ENCODE measurements around the gene ANKRD60. TPM values are rescaled to one million over a fixed set of nuclear protein-coding genes. Genes with fewer than 3 reads are reported as not detected.

Gene ANKRD60
- total RNA-seq, 2 experiments from 2014 or later = not detected

- Histone ChIP-seq H3K9me3 (ENCODE audit: low read length) (no peaks in the 10 kb centered on the region), H3K27ac (ENCODE audit: low read depth, low read length, poor library complexity, severe bottlenecking) (no peak overlapping the region), H3K4me1 (ENCODE audit: insufficient read depth, low read length, poor library complexity, severe bottlenecking) (peaks cover 4% of the 10 kb centered on the region), H3K79me2 (ENCODE audit: insufficient read depth, low read depth, low read length) (no peaks in the 10 kb centered on the region), H3K4me2 (ENCODE audit: low read length) (no peak overlapping the region), H2AFZ (ENCODE audit: low read length) (no peak overlapping the region), H3K4me3 (ENCODE audit: low read depth, low read length, poor library complexity, severe bottlenecking) (no peak overlapping the region), H3K9me2 (ENCODE audit: insufficient read depth, low read length) (no peaks in the 10 kb centered on the region), H4K20me1 (ENCODE audit: insufficient read depth, low read length) (no peaks in the 10 kb centered on the region), H3K36me3 (ENCODE audit: insufficient read depth, low read length) (no peaks in the 10 kb centered on the region)
- POLR2A ChIA-PET = no interaction called here
- CTCF ChIA-PET (ENCODE audit: unreplicated experiment) = no interaction called here
- no TSS peak for BruUV-seq (replicated peaks)
- TF ChIP-seq CTCF (conservative IDR thresholded peaks at IDR 0.05; ENCODE audit: low read length) (no peak), EZH2phosphoT487 (IDR thresholded peaks at IDR 0.05; ENCODE audit: borderline replicate concordance, low read depth, low read length) (no peak)
- intact Hi-C loops (cut with micrococcal nuclease; ENCODE audit: unreplicated experiment) = loop anchor here (5.0 kb wide), 1 partner anchor 524 kb away; no protein-coding TSS in a partner anchor
- DNase-seq (ENCODE audit: low spot score) = no peak
Measured at GRCh38 chr20:58175836-58176235, 52.6 kb downstream of the ANKRD60 start.

DNA sequence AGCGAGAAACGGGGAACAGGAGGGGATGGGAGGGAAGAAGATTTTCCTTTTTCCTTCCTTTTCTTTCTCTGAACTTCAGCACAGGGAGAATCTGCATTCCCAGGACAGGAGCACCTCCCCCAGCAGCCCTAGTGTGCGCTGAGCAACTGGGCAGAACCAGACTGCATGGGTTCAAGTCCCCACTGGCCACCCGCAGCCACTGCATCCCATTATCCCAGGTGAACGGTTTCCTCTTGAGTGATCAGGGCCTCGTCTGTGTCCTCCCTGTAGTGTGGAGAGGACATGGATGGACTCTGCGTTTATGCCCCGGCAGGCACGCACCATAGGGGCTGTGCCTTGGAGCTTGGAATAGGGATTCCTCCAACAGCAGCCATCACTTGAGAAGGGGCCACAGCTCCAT lies 53.0 kb downstream of the ANKRD60 start:
- H3K27ac ChIP-seq (ENCODE audit: low read depth, low read length, poor library complexity, severe bottlenecking) = no peak overlapping the region
- POLR2A ChIA-PET = no interaction called here
- no peak overlapping the region for H2AFZ ChIP-seq (ENCODE audit: low read length)
- intact Hi-C loops (cut with micrococcal nuclease; ENCODE audit: unreplicated experiment) = loop anchor here (5.0 kb wide), 1 partner anchor 523 kb away; no protein-coding TSS in a partner anchor
- DNase-seq (ENCODE audit: low spot score) = no peak
- H3K4me3 ChIP-seq (ENCODE audit: low read depth, low read length, poor library complexity, severe bottlenecking) = no peak overlapping the region
- no peak overlapping the region for H3K4me2 ChIP-seq (ENCODE audit: low read length)
- H4K20me1 ChIP-seq (ENCODE audit: insufficient read depth, low read length) = no peaks in the 10 kb centered on the region
- CTCF ChIA-PET (ENCODE audit: unreplicated experiment) = no interaction called here
- H3K79me2 ChIP-seq (ENCODE audit: insufficient read depth, low read depth, low read length) = no peaks in the 10 kb centered on the region
- peaks cover 4% of the 10 kb centered on the region for H3K4me1 ChIP-seq (ENCODE audit: insufficient read depth, low read length, poor library complexity, severe bottlenecking)
- no peaks in the 10 kb centered on the region for H3K36me3 ChIP-seq (ENCODE audit: insufficient read depth, low read length)
- no peaks in the 10 kb centered on the region for H3K9me2 ChIP-seq (ENCODE audit: insufficient read depth, low read length)
- TF ChIP-seq CTCF (conservative IDR thresholded peaks at IDR 0.05; ENCODE audit: low read length) (no peak), EZH2phosphoT487 (IDR thresholded peaks at IDR 0.05; ENCODE audit: borderline replicate concordance, low read depth, low read length) (no peak)
- no TSS peak for BruUV-seq (replicated peaks)
- H3K9me3 ChIP-seq (ENCODE audit: low read length) = no peaks in the 10 kb centered on the region

DNA sequence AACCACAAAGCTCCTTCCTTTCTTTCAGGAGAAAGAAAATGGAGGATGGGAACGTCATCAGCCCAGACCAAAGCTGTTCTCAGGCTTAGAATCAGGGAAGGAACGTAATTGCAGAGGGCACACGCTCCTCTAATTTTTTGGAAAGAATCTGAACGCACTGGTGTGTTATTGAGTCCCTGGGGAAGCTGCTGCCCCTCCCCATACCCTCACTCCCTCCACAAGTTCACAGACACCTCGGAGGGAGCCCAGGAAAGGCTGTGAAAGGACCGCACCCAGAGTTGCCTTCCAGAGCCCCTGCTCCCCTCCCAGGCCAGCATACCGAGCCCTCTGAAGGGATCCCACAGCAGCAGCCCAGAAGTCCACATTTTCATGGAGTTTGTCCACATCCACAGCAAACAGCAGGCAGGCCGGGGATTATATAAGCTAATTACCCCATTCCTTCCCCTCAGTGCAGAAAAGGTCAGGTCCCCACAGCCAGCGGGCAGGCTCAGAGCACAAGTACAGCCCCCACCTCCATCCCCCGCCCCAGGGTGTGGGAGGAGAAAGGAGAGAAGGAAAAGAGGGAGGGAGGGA lies 53.7 kb downstream of the ANKRD60 start:
- no peak for TF ChIP-seq EZH2phosphoT487 (IDR thresholded peaks at IDR 0.05; ENCODE audit: borderline replicate concordance, low read depth, low read length)
- no peak for TF ChIP-seq CTCF (conservative IDR thresholded peaks at IDR 0.05; ENCODE audit: low read length)
- DNase-seq (ENCODE audit: low spot score) = no peak
- Histone ChIP-seq H3K4me1 (ENCODE audit: insufficient read depth, low read length, poor library complexity, severe bottlenecking) (peaks cover 4% of the 10 kb centered on the region), H4K20me1 (ENCODE audit: insufficient read depth, low read length) (no peaks in the 10 kb centered on the region), H2AFZ (ENCODE audit: low read length) (no peak overlapping the region), H3K4me2 (ENCODE audit: low read length) (no peak overlapping the region), H3K27ac (ENCODE audit: low read depth, low read length, poor library complexity, severe bottlenecking) (no peak overlapping the region), H3K4me3 (ENCODE audit: low read depth, low read length, poor library complexity, severe bottlenecking) (no peak overlapping the region), H3K9me3 (ENCODE audit: low read length) (no peaks in the 10 kb centered on the region), H3K36me3 (ENCODE audit: insufficient read depth, low read length) (no peaks in the 10 kb centered on the region), H3K9me2 (ENCODE audit: insufficient read depth, low read length) (no peaks in the 10 kb centered on the region), H3K79me2 (ENCODE audit: insufficient read depth, low read depth, low read length) (no peaks in the 10 kb centered on the region)
- CTCF ChIA-PET (ENCODE audit: unreplicated experiment) = no interaction called here
- POLR2A ChIA-PET = no interaction called here
- no TSS peak for BruUV-seq (replicated peaks)
- intact Hi-C loops (cut with micrococcal nuclease; ENCODE audit: unreplicated experiment) = loop anchor here (5.0 kb wide), 1 partner anchor 522 kb away; no protein-coding TSS in a partner anchor
